Fibroblast of lung (primary cell): ENCODE data around the gene NID1. TPM values are rescaled to one million over a fixed set of nuclear protein-coding genes. Genes with fewer than 3 reads are reported as not detected.

ENCODE experiments used
- DNase-seq, 2 donors: peaks; one replicate each; pipeline versions ENCODE4 v3.0.0 to v3.0.0-alpha.2; 2010; ENCODE audit warnings: low read depth in 2 of 2
- H2AFZ ChIP-seq: 2 replicates; pipeline ENCODE4 v1.5.1; 2012; ENCODE audit warnings: low read length, control low read depth, inconsistent platforms
- H3K27ac ChIP-seq: 2 replicates; pipeline ENCODE4 v1.5.1; 2011; ENCODE audit warnings: low read length, control low read depth; ENCODE audit not compliant: insufficient read depth
- H3K27me3 ChIP-seq: 2 replicates; pipeline ENCODE4 v1.5.1; 2011; ENCODE audit warnings: mild to moderate bottlenecking, low read length; ENCODE audit not compliant: control insufficient read depth, insufficient read depth
- H3K36me3 ChIP-seq: 2 replicates; pipeline ENCODE4 v1.5.1; 2011; ENCODE audit warnings: low read length; ENCODE audit not compliant: control insufficient read depth, insufficient read depth
- H3K4me1 ChIP-seq: 2 replicates; pipeline ENCODE4 v1.5.1; 2011; ENCODE audit warnings: low read length; ENCODE audit not compliant: control insufficient read depth, insufficient read depth; ENCODE audit errors: extremely low read depth
- H3K4me2 ChIP-seq: 2 replicates; pipeline ENCODE4 v1.5.1; 2011; ENCODE audit warnings: low read length, control low read depth; ENCODE audit not compliant: insufficient read depth; ENCODE audit errors: extremely low read depth
- H3K4me3 ChIP-seq, 4 experiments: fragments of 200-600 bp in 1 of 4; sonication (generic) in 1 of 4; replicated peaks in 1 of 4; 2 replicates each; pipeline ENCODE4 v1.5.1; 2011 to 2016; ENCODE audit warnings: low read length in 4 of 4, low read depth in 3 of 4, mild to moderate bottlenecking in 3 of 4, control low read depth in 2 of 4, inconsistent platforms in 1 of 4, mixed read lengths in 1 of 4; ENCODE audit not compliant: insufficient read depth in 1 of 4; ENCODE audit errors: control extremely low read depth in 1 of 4
- H3K79me2 ChIP-seq: 2 replicates; pipeline ENCODE4 v1.5.1; 2012; ENCODE audit warnings: mild to moderate bottlenecking, low read length, inconsistent platforms; ENCODE audit not compliant: control insufficient read depth, insufficient read depth
- H3K9ac ChIP-seq: 2 replicates; pipeline ENCODE4 v1.5.1; 2011; ENCODE audit warnings: mild to moderate bottlenecking, low read length, control low read depth; ENCODE audit not compliant: insufficient read depth
- H3K9me3 ChIP-seq: 2 replicates; pipeline ENCODE4 v1.5.1; 2012; ENCODE audit warnings: low read depth, low read length; ENCODE audit not compliant: control insufficient read depth, insufficient read depth
- H4K20me1 ChIP-seq: 2 replicates; pipeline ENCODE4 v1.5.1; 2011; ENCODE audit warnings: low read length; ENCODE audit not compliant: control insufficient read depth, insufficient read depth; ENCODE audit errors: extremely low read depth
- CTCF ChIP-seq, 2 donors: IDR thresholded peaks in 1 of 2; conservative IDR thresholded peaks in 1 of 2; 1 replicate in 1 of 2; 2 replicates in 1 of 2; pipeline ENCODE4 v1.5.1; 2011 to 2012; ENCODE audit warnings: low read length in 2 of 2, control low read depth in 1 of 2, inconsistent platforms in 1 of 2, low read depth in 1 of 2, mild to moderate bottlenecking in 1 of 2
- EZH2 ChIP-seq: IDR thresholded peaks from 2 replicates; pipeline ENCODE4 v1.5.1; 2012; ENCODE audit warnings: low read length, control low read depth, mild to moderate bottlenecking; ENCODE audit errors: missing control alignments
- polyA plus RNA-seq, 2 donors: library from polyadenylated mRNA; depleted of rRNA in 1 of 2; stranded (reverse) in 1 of 2; unstranded in 1 of 2; fragments of >200 nt; gene quantifications; 2 replicates each; pipeline ENCODE4 v1.2.1, GENCODE V29; 2011 to 2012; ENCODE audit warnings: missing spikeins in 1 of 2
- total RNA-seq: library from RNA; depleted of rRNA; stranded (reverse); fragments of >200 nt; gene quantifications from 2 replicates; pipeline ENCODE4 v1.2.1, GENCODE V29; 2014

The NID1 gene
- total and polyA plus RNA-seq, 2 donors (not counting 1 experiment from before 2014, with no cell fraction given): 29.1 to 152 TPM

DNA sequence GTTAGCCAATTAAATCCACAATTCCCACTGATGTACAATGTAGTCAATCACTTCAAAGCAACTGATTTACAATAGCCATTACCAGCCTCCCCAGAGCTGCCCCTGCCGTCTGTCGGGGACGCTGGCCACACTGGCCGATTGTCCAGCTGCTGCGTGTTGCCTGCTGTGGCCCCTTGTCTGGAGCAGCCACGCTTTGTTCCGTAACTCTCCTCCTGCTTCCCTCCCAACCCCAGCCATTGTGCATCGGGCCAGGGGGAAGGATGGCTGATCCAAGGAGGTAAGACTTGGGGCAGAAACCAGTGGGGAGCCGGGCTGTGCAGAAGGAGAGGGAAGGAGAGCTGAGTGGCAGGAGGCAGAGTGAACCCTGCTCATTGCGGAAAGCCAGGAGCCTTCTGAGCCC lies 114.6 kb downstream of the NID1 start:
- DNase-seq: no peak
- TF ChIP-seq CTCF (conservative IDR thresholded peaks at IDR 0.05 in 1 of 2, IDR thresholded peaks at IDR 0.05 in 1 of 2; ENCODE audit: low read depth in 1 of 2, low read length in 2 of 2): no peak
- no peak for TF ChIP-seq EZH2
- H3K4me3 ChIP-seq: no peak overlapping the region
- H3K27me3 ChIP-seq: no peaks in the 10 kb centered on the region
- peaks cover 4% of the 10 kb centered on the region for H3K4me1 ChIP-seq
- no peak overlapping the region for H2AFZ ChIP-seq
- H3K79me2 ChIP-seq: no peaks in the 10 kb centered on the region
- H3K27ac ChIP-seq: no peak overlapping the region
- no peaks in the 10 kb centered on the region for H3K36me3 ChIP-seq
- no peaks in the 10 kb centered on the region for H4K20me1 ChIP-seq
- no peaks in the 10 kb centered on the region for H3K9me3 ChIP-seq
- H3K9ac ChIP-seq: no peak overlapping the region
- no peak overlapping the region for H3K4me2 ChIP-seq

DNA sequence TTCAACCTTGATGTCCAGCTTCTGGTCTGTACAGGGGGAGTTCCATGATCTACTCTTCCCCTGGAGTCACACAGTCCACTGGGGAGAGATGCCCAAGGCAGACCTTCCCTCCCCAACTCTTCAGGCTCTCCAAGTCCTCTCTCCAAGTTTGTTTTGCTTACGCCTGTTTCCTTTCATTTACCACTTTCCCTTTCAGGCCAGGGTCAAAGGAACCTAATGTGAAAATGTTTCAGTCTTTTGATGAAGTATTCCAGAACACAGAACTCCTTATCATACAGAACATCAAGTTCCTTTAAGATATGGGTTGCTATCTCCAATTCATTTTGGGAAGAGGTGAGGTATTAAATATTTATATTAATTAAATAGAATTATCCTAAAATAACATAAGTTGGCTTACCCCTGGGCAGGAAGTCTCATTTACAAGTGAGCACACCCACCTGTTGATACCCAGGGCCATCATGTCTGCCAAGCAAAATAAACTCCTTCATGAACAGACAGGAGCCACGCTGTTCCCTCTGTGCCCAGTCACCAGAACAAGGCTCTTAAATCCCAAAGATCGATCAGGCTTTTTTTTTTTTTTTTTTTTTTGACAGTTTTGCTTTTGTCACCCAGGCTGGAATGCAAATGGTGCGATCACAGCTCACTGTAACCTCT lies 116.0 kb downstream of the NID1 start:
- DNase-seq: no peak
- Histone ChIP-seq H3K9ac (no peak overlapping the region), H3K27me3 (no peaks in the 10 kb centered on the region), H3K36me3 (no peaks in the 10 kb centered on the region), H3K4me2 (no peak overlapping the region), H3K27ac (no peak overlapping the region), H3K79me2 (no peaks in the 10 kb centered on the region), H3K4me3 (no peak overlapping the region), H3K9me3 (no peaks in the 10 kb centered on the region), H4K20me1 (no peaks in the 10 kb centered on the region), H3K4me1 (peaks cover 5% of the 10 kb centered on the region), H2AFZ (no peak overlapping the region)
- TF ChIP-seq EZH2: no peak
- TF ChIP-seq CTCF (conservative IDR thresholded peaks at IDR 0.05 in 1 of 2, IDR thresholded peaks at IDR 0.05 in 1 of 2; ENCODE audit: low read depth in 1 of 2, low read length in 2 of 2): no peak

DNA sequence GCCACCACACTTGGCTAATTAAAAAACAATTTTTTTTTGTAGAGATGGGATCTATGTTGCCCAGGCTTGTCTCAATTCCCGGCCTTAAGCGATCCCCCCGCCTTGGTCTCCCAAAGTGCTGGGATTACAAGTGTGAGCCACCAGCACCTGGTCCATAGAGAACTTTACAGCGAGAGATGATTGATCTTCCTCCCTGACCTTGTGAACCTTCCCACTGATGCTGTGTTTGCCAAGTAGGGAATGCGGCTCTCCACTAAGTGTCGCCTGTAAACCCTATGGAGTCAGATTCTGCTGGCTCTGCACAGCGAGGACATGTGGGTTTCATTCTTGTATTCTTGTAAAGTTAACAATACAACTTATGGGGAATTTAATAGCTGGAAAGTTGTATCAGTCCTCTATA lies 116.9 kb downstream of the NID1 start:
- Histone ChIP-seq H4K20me1 (no peaks in the 10 kb centered on the region), H2AFZ (no peak overlapping the region), H3K4me1 (peaks cover 12% of the 10 kb centered on the region), H3K4me3 (no peak overlapping the region), H3K9ac (no peak overlapping the region), H3K79me2 (no peaks in the 10 kb centered on the region), H3K4me2 (no peak overlapping the region), H3K27ac (no peak overlapping the region), H3K36me3 (no peaks in the 10 kb centered on the region), H3K9me3 (no peaks in the 10 kb centered on the region), H3K27me3 (no peaks in the 10 kb centered on the region)
- no peak for TF ChIP-seq CTCF (conservative IDR thresholded peaks at IDR 0.05 in 1 of 2, IDR thresholded peaks at IDR 0.05 in 1 of 2; ENCODE audit: low read depth in 1 of 2, low read length in 2 of 2)
- no peak for TF ChIP-seq EZH2
- DNase-seq: peak in 1 of 2 donors; percentile 26
